PC-9 (cell line): ENCODE results near the gene BBS9.

Experiments
- EZH2 ChIP-seq: fragments of 200-600 bp; sonication (generic); IDR thresholded peaks from 2 replicates; pipeline ENCODE4 v1.8.0; 2017; ENCODE audit warnings: antibody characterized with exemption, low read depth
- TF ChIP-seq, protein P1 (sequence below): fragments of 200-600 bp; sonication (generic); conservative IDR thresholded peaks from 2 replicates; pipeline ENCODE4 v1.6.1; 2017; ENCODE audit warnings: mixed run types, antibody characterized with exemption, mild to moderate bottlenecking, moderate library complexity

DNA sequence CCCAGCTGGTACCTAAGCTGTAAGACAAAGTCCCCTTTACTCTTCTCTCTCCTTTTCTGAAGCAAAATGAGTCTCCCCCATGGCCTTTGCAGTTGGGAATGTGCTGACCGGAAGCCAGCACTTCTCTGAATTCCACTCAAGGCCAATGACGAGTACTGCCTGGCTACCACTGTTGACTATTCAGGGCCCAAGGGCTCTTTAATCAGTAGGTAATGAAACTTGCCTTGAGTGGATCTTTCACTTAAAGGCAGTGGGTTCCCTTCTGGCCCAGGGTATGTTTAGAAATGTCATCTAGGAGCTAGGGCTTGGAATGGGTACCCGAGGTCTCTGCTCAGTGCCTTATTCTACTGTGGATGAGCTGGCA lies 197.1 kb downstream of the BBS9 start:
- TF ChIP-seq, protein P1, sequence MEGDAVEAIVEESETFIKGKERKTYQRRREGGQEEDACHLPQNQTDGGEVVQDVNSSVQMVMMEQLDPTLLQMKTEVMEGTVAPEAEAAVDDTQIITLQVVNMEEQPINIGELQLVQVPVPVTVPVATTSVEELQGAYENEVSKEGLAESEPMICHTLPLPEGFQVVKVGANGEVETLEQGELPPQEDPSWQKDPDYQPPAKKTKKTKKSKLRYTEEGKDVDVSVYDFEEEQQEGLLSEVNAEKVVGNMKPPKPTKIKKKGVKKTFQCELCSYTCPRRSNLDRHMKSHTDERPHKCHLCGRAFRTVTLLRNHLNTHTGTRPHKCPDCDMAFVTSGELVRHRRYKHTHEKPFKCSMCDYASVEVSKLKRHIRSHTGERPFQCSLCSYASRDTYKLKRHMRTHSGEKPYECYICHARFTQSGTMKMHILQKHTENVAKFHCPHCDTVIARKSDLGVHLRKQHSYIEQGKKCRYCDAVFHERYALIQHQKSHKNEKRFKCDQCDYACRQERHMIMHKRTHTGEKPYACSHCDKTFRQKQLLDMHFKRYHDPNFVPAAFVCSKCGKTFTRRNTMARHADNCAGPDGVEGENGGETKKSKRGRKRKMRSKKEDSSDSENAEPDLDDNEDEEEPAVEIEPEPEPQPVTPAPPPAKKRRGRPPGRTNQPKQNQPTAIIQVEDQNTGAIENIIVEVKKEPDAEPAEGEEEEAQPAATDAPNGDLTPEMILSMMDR: no peak
- no peak for TF ChIP-seq EZH2
